ENCODE results near the gene RUNDC1.
"Not testable (repeated sequence)": the region's sequence is repeated elsewhere in the genome, so short reads cannot be mapped to it uniquely, and the experiment has no call there.

Gene RUNDC1

DNA sequence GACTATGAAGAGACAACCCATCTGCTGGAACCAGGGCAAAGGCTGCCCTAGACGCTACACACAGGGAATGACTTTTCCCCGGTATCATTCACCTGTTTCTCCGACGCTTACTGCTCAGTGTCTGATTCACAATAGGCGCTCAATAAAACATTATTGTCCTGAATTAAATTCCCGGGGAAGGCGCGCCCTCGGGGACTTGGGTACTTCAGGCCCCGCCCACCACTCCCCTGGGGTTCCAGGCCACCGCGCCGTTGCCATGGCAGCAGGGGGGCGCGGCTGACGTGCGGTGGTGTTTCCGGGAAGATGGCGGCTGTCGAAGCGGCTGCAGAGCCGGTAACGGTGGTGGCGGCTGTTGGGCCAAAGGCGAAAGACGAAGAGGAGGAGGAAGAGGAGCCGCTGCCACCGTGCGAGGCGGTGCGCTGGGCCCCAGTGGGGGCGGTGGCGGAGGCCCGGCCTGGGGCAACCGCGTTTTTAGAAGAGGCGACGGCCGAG is at the start of gene RUNDC1:
Gene RUNDC1 (plus strand): TSS at position 292 of the 492 bp plus-strand sequence. CDS start 12 bp downstream, at position 304.
- DNase-seq (ENCODE audit: low read depth in 3 of 3, low spot score in 1 of 3) = peak; percentile 76 to 88 (median 79)

DNA sequence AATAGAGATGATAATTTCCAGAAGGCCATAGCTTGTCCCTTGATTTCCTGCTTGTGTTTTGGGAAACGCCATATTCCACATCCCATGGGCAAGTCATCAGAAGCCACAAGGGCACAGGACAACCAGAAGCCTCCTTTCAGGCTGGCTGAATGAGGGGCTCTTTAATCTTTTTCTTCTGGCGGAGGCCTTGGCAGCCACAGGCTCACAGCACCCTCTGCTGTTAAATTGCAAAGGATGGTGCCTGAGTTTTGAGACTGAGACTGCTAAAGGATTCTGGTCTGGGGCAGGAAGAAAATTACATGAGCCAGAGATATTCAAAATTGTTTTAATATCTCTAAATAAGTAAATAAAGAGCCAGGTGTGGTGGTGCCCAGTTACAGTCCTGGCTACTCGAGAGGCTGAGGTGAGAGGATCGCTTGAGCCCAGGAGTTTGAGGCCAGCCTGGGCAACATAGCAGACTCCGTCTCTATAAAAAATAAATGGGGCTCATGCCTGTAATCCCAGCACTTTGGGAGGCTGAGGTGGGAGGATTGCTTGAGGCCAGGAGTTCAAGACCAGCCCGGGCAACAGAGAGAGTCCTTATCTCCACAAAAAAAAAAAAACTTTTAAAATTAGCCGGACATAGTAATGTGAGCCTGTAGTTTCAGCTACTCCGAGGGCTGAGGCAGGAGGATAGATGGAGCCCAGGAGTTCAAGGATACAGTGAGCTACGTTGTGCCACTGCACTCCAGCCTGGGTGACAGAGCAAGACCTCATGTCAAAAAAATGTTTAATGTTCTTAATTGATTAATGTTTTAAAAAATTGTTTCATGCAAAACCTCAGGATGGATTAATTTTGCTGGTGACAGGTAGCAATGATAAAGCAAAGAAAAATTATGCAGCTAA is 42.4 kb upstream of the RUNDC1 start:
- no peak for DNase-seq (ENCODE audit: low read depth in 3 of 3, low spot score in 1 of 3)

DNA sequence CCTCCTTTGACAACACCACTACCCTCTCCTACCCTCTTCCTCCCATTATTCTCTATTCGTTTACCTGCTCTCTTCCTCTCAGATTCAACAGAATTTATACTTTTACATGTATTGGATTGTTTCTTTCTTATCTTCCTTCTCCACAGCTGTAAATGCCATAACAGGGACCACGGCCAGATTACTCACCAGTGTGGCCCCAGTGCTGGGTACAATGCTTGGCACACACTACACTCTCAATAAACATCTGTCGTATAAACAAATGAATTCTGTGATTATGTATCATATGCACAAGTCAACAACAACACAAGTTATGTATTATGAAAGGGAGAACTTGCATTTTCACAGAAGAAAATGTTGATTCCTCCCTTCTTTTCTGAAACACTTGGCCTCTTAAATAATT is 36.2 kb upstream of the RUNDC1 start:
- DNase-seq (ENCODE audit: low read depth in 3 of 3, low spot score in 1 of 3) = no peak

DNA sequence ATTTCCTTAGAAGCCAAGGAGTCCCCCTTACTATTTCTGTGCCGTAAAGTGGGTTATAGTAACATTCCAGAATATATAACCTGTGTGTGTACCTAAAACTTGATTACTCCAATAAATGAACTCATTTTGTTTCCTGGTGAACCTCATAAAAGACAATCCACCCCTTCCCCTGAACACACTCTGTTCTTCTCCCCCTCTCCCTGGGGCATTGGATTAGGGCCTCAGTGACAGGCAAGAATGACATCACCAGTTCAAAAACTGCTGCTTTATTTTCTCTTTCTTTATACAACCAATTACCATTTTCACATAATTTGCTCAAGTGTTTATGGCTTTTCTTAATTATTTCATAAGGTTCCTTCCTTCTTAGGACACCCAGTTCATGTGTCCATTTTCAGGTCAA is 33.6 kb upstream of the RUNDC1 start:
- DNase-seq (ENCODE audit: low read depth in 3 of 3, low spot score in 1 of 3) = no peak

DNA sequence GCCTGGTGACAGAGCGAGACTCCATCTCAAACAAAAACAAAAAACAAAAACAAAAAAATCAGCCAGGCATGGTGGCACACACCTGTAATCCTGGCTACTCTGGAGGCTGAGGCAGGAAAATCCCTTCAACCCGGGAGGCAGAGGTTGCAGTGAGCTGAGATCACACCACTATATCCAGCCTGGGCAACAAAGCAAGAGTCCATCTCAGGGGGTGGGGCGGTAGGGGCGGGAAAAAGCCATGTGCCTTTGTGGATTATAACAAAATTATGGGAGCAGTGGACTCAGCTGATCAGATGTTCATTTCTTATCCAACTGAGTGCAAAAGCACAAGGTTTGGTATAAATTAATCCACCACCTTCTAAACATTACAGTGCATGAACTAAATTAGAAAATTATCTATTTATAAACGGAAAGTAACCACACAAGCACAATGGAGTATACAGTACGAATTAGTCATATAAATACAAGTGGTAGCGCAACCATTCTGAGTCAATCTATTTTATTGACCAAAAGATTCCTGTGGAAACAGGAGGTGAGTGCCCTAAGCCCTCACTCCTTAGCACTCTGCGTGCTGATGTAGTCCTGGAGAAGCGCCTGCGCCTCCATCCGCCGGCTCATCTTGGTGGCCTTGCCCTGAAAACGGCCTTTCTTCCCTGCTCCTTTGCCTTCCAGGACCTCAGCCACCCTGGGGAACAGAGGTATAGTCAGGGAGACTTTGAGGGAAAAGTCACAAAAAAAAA is 30.2 kb upstream of the RUNDC1 start:
- DNase-seq (ENCODE audit: low read depth in 3 of 3, low spot score in 1 of 3) = no peak

DNA sequence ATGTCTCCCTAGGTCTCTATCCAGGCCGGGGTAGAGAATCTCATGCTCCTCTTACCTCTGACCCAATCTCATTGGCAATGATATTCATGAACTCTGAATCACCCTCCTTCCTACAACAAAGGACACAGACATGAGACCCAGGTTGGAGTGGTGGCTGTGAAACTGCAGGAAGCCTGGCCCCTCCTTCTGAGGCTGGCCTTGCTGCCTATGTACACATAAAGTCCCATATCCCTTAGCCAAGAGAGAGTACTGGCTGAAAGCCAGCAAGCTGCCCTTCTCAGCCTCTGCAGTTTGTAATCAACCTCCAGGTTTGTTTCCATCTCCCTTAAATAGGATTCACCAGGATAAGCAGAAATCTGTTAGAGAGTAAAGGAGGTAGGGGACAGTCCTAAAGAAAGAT is 26.7 kb upstream of the RUNDC1 start:
- no peak for DNase-seq (ENCODE audit: low read depth in 3 of 3, low spot score in 1 of 3)

DNA sequence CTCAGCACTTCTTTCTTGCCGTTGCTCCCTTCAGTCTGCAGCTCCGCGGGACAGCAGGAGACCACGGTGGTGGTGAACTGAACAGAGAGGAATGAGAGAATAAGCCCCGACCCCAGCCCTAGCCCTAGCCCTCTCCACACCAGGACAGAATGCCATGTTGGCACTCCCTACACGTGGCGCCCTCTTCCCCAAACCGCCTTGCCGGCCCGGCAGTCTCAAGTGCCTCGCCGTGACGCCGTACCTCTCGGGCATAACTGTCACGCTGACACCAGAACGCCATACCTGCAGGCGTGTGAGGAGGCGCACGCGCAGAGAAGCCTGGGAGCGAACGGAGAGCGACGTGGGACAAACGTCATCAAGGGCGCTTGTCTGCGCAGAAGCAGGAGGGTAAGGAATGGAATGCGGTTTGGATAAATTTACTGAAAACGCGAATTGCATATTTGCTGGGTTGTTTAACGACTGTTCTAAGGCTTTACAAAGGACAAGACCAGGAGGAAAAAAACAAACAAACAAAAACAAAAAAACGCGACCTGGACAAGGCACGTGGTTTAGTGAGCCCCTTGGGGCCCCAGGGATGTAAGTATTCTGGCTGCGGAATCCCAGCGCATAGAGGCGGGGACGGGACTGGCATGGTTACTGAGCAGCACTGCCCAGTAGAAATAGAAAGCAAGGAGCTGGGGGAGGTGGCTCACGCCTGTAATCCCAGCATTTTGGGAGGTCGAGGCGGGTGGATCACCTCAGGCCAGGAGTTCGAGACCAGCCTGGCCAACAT is 16.0 kb upstream of the RUNDC1 start, which contains the start of gene AARSD1:
Gene AARSD1 (minus strand): TSS at position 294 of the 772 bp plus-strand sequence. CDS start 14 bp downstream, at position 280.
- DNase-seq (ENCODE audit: low read depth in 3 of 3, low spot score in 1 of 3) = peak; percentile 73 to 79 (median 78)

DNA sequence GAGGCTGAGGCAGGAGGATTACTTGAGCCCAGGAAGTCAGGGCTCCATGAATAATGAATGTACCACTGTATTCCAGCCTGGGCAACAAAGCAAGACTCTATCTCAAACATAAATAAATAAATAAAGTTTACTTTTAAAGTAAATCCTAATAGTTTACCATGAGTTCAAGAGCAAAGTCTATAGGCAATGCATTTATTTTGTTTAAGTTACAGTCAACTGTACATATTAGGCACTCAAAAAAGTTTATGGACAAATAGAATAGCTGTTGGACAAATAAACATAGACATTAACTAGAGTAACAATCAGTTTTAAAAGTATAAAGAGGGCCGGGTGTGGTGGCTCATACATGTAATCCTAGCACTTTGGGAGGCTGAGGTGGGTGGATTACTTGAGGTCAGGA is 12.4 kb upstream of the RUNDC1 start:
- no peak for DNase-seq (ENCODE audit: low read depth in 3 of 3, low spot score in 1 of 3)

DNA sequence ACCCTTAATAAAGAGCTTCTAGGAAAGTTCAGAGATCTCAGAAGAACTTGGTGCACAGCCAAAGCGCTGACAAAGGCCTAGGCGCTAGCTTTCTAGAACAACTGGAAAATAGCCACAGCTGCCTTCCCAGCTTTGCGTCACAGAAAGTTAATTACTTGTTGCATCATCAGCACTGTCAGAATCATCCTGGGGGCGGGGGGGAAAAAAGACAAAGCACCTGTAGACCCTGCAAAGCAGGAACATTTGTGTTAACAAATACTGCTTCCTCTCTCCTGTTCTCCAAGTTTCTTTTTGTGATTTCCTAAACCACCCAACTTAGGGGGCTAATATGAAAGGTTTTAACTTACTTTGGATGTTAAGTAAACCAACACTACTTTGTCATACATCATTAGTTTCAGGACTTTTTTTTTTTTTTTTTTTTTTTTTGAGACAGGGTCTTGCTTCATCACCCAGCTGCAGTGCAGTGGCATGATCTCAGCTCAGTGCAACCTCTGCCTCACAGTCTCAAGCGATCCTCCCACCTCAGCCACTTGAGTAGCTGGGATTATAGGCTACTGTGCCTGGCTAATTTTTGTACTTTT is 11.3 kb upstream of the RUNDC1 start:
- DNase-seq (ENCODE audit: low read depth in 3 of 3, low spot score in 1 of 3) = no peak

DNA sequence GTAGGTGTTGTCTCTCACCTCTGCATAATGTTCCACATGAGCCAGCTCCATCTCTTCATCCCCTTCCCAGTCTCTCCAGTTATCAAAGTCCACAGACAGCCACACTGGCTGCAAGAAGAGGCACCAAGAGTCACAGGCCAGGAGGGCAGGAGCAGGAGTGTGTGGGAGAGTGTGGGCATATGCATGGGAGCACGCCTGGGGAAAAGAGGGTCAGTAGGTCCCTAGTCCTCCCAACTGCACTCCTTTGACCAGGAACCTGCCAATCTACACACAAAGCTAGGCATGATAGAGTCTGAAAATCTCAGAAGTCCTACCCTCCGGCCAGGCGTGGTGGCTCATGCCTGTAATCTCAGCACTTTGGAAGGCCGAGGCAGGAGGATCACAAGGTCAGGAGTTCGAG is 8.8 kb upstream of the RUNDC1 start:
- no peak for DNase-seq (ENCODE audit: low read depth in 3 of 3, low spot score in 1 of 3)

DNA sequence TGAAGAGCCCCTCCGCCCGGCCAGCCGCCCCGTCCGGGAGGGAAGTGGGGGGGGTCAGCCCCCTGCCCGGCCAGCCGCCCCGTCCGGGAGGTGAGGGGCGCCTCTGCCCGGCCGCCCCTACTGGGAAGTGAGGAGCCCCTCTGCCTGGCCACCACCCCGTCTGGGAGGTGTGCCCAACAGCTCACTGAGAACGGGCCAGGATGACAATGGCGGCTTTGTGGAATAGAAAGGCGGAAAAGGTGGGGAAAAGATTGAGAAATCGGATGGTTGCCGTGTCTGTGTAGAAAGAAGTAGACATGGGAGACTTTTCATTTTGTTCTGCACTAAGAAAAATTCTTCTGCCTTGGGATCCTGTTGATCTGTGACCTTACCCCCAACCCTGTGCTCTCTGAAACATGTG is 7.0 kb upstream of the RUNDC1 start:
- not testable (repeated sequence) for DNase-seq (ENCODE audit: low read depth in 3 of 3, low spot score in 1 of 3)

DNA sequence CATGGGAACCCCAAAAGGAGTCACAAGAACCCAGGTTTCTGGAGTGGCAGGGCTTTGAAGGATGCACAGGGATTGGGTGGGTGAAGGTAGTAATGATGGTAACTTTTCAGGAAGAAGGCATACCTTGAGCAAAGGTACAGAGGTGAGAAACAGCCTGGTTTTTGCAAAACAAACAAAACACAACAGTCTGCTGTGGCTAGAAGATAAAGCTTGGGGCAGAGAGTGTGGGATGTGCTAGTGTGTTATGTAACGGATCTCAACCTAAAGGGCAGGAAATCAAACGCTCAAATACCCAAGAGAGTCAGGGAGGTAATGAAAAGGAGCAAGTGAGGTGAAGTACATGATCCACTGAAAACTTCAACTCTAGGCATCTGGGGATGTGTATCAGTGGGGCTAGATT is 5.1 kb upstream of the RUNDC1 start:
- DNase-seq (ENCODE audit: low read depth in 3 of 3, low spot score in 1 of 3) = no peak

DNA sequence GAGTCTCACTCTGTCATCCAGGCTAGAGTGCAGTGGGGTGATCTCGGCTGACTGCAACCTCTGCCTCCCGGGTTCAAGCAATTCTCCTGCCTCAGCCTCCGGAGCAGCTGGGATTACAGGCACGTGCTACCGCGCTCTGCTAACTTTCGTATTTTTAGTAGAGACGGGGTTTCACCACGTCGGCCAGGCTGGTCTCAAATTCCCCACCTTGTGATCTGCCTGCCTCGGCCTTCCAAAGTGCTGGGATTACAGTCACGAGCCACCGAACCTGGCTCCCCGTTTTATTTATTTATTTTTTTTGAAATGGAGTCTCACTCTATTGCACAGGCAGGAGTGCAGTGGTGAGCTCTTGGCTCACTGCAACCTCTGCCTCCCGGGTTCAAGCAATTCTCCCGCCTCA is 4.7 kb upstream of the RUNDC1 start:
- DNase-seq (ENCODE audit: low read depth in 3 of 3, low spot score in 1 of 3) = not testable (repeated sequence)

DNA sequence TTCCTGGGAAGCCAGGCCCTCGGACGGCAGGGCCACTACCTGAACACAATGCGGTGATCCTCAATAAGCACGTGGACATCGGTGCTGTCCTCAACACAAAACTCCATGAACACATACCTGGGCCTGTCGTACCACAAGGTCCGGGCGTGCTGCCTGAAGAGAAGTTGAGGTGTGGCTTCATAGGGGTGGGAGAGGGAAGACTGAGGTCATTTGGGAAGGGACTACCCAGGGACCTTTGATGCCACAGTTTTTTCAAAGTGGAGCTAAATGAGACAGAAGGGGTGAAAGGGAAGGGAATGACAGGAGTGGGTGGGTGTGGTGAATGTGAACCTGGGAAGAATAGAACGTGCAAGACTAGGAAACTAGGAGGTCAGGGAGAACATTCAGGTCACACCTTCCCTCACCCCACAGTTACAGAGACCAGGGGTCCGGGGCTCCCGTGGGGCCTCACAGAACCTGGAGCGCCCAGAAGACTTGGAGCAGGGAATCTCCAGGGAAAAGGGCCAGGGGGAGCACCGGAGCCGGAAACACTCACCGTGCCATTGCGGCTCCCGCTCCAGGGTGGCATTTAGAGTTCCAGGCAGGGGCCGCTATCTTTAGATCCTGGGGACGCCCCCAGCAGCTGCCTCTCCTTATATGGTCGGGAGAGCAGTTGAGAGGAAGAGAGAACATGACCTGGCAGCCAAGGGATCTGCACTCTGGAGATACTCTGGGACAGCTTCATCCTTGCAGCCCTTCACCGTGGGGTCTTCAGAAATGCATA is 673 bp upstream of the RUNDC1 start, which contains the start of gene PTGES3L:
Gene PTGES3L (minus strand): TSS at position 570 of the 763 bp plus-strand sequence. CDS start 27 bp downstream, at position 543.
- DNase-seq (ENCODE audit: low read depth in 3 of 3, low spot score in 1 of 3) = no peak

DNA sequence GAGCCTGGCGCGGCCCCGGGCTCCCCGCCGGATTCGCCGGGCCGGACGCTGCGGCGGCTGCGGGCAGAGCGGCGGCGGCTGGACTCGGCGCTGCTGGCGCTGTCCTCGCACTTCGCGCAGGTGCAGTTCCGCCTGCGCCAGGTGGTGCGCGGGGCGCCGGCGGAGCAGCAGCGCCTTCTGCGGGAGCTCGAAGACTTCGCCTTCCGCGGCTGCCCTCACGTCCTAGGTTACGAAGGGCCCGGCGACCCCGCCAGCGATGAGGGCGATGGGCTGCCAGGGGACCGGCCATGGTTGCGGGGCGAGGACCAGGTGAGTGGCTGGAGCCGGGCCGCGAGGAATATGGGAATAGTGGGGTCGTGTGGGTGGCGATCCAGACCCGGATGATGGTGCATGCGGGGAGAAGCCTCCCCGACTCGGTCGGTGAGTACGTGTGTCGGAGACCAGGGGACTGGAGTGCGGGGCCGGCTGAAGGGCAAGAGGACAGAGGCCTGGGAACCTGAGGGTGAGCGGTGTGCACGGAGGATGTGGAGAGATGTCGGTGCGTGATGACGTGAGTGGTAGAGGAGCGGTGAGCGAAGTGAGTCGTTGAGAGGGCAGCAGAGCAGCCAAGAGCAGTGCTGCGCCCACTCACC is 517 bp downstream of the RUNDC1 start:
- DNase-seq (ENCODE audit: low read depth in 3 of 3, low spot score in 1 of 3) = peak in 1 of 3 donors; percentile 37

DNA sequence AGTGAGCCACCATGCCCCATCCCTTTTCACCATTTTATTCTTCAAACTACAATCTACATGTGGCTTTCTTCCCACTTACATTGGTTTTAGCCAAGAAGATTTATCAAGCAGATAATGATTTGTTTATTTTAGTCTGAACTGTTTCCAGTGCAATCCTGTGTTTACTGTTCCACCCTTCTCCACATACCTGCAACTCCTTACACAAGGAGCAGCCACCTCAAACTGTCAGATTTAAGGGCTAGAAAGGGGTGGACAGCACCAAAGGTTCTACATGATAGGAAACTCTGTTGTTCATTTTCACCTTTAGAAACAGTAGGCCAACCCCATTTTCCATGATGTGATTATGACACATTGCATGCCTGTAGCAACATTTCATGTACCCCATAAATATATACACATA is 1.9 kb downstream of the RUNDC1 start:
- DNase-seq (ENCODE audit: low read depth in 3 of 3, low spot score in 1 of 3) = no peak

DNA sequence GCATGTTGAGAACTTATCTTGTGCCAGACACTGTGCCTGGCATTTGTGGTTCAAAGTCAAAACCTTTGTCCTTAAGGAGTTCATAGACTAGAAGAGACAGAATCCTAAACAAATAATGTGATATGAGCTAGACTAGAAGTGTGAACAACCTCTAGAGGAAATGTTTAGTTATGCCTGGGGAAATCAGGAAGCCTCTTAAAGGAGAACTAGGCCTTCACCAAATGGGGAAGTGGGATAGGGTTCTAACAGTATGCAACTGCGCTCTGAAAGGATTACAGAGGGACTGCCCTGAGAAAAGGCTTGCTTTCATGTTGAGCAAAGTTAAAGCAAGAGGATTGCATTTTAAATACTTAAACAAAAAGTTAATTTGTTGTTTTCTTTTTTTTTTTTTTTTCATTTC is 4.9 kb downstream of the RUNDC1 start:
- no peak for DNase-seq (ENCODE audit: low read depth in 3 of 3, low spot score in 1 of 3)

DNA sequence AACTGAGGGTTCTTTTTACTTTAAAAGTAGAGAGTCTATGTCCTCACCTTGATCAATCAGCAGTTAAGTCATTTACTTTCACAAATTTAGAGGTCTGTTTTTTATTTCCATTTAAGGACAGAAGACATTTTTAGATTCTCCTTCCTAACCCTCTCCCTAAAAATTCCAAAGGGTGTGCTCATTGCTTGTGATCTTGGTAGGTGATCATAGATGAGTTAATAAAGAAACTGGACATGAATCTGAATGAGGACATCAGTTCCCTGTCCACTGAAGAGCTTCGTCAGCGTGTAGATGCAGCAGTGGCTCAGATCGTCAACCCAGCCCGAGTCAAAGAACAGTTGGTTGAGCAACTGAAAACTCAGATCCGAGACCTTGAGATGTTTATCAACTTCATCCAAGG is 8.8 kb downstream of the RUNDC1 start:
- no peak for DNase-seq (ENCODE audit: low read depth in 3 of 3, low spot score in 1 of 3)
